ENCODE data around the gene MAPKAPK3.

MAPKAPK3 gene

GRCh38 chr3:50602595-50603191 lies 14.3 kb upstream of the MAPKAPK3 start:
- Histone ChIP-seq H3K9ac (ENCODE audit: low read length) (no peak overlapping the region), H3K36me3 (ENCODE audit: control insufficient read depth, insufficient read depth, low read length) (no peaks in the 10 kb centered on the region), H3K4me3 (ENCODE audit: low read depth, low read length) (no peak overlapping the region), H3K4me1 (ENCODE audit: control insufficient read depth, insufficient read depth, low read length) (0 out of 2 replicates have a peak, but pooled peaks cover 6% of the 10 kb centered on the region), H3K27me3 (ENCODE audit: control insufficient read depth, insufficient read depth, low read length) (no peaks in the 10 kb centered on the region), H3K9me3 (ENCODE audit: control insufficient read depth, insufficient read depth, low read depth, low read length) (no peaks in the 10 kb centered on the region), H3K27ac (ENCODE audit: low read depth, low read length) (no peak overlapping the region)

- Histone ChIP-seq H3K9me3 (ENCODE audit: control insufficient read depth, insufficient read depth, low read depth, low read length) (no peaks in the 10 kb centered on the region), H3K27me3 (ENCODE audit: control insufficient read depth, insufficient read depth, low read length) (no peaks in the 10 kb centered on the region), H3K9ac (ENCODE audit: low read length) (no peak overlapping the region), H3K4me1 (ENCODE audit: control insufficient read depth, insufficient read depth, low read length) (0 out of 2 replicates have a peak, but pooled peaks cover 6% of the 10 kb centered on the region), H3K27ac (ENCODE audit: low read depth, low read length) (no peak overlapping the region), H3K4me3 (ENCODE audit: low read depth, low read length) (no peak overlapping the region), H3K36me3 (ENCODE audit: control insufficient read depth, insufficient read depth, low read length) (no peaks in the 10 kb centered on the region)
These were observed 13.5 kb upstream of the MAPKAPK3 start for GRCh38 chr3:50603261-50604109.

GRCh38 chr3:50604110-50604621 lies 12.8 kb upstream of the MAPKAPK3 start:
- Histone ChIP-seq H3K27ac (ENCODE audit: low read depth, low read length) (no peak overlapping the region), H3K4me1 (ENCODE audit: control insufficient read depth, insufficient read depth, low read length) (0 out of 2 replicates have a peak, but pooled peaks cover 6% of the 10 kb centered on the region), H3K36me3 (ENCODE audit: control insufficient read depth, insufficient read depth, low read length) (no peaks in the 10 kb centered on the region), H3K9me3 (ENCODE audit: control insufficient read depth, insufficient read depth, low read depth, low read length) (no peaks in the 10 kb centered on the region), H3K4me3 (ENCODE audit: low read depth, low read length) (no peak overlapping the region), H3K9ac (ENCODE audit: low read length) (no peak overlapping the region), H3K27me3 (ENCODE audit: control insufficient read depth, insufficient read depth, low read length) (no peaks in the 10 kb centered on the region)

- no peaks in the 10 kb centered on the region for H3K9me3 ChIP-seq (ENCODE audit: control insufficient read depth, insufficient read depth, low read depth, low read length)
- H3K9ac ChIP-seq (ENCODE audit: low read length) = no peak overlapping the region
- 0 out of 2 replicates have a peak, but pooled peaks cover 6% of the 10 kb centered on the region for H3K4me1 ChIP-seq (ENCODE audit: control insufficient read depth, insufficient read depth, low read length)
- no peaks in the 10 kb centered on the region for H3K36me3 ChIP-seq (ENCODE audit: control insufficient read depth, insufficient read depth, low read length)
- H3K27me3 ChIP-seq (ENCODE audit: control insufficient read depth, insufficient read depth, low read length) = peaks cover 5% of the 10 kb centered on the region; the same call in 1 of the 2 replicates
- no peak overlapping the region for H3K27ac ChIP-seq (ENCODE audit: low read depth, low read length)
- no peak overlapping the region for H3K4me3 ChIP-seq (ENCODE audit: low read depth, low read length)
These were observed 12.0 kb upstream of the MAPKAPK3 start for GRCh38 chr3:50604628-50605588.

- no peak overlapping the region for H3K9ac ChIP-seq (ENCODE audit: low read length)
- no peaks in the 10 kb centered on the region for H3K36me3 ChIP-seq (ENCODE audit: control insufficient read depth, insufficient read depth, low read length)
- no peak overlapping the region for H3K27ac ChIP-seq (ENCODE audit: low read depth, low read length)
- H3K9me3 ChIP-seq (ENCODE audit: control insufficient read depth, insufficient read depth, low read depth, low read length) = no peaks in the 10 kb centered on the region
- H3K27me3 ChIP-seq (ENCODE audit: control insufficient read depth, insufficient read depth, low read length) = peaks cover 15% of the 10 kb centered on the region
- no peak overlapping the region for H3K4me3 ChIP-seq (ENCODE audit: low read depth, low read length)
- H3K4me1 ChIP-seq (ENCODE audit: control insufficient read depth, insufficient read depth, low read length) = peaks cover 6% of the 10 kb centered on the region; the same call in 1 of the 2 replicates
These were observed 11.0 kb upstream of the MAPKAPK3 start for GRCh38 chr3:50605901-50606326.

GRCh38 chr3:50606596-50606995 lies 10.4 kb upstream of the MAPKAPK3 start:
- no peak overlapping the region for H3K27ac ChIP-seq (ENCODE audit: low read depth, low read length)
- no peaks in the 10 kb centered on the region for H3K36me3 ChIP-seq (ENCODE audit: control insufficient read depth, insufficient read depth, low read length)
- no peak overlapping the region for H3K9ac ChIP-seq (ENCODE audit: low read length)
- no peaks in the 10 kb centered on the region for H3K9me3 ChIP-seq (ENCODE audit: control insufficient read depth, insufficient read depth, low read depth, low read length)
- no peak overlapping the region for H3K4me3 ChIP-seq (ENCODE audit: low read depth, low read length)
- peaks cover 19% of the 10 kb centered on the region for H3K27me3 ChIP-seq (ENCODE audit: control insufficient read depth, insufficient read depth, low read length)
- peaks cover 8% of the 10 kb centered on the region for H3K4me1 ChIP-seq (ENCODE audit: control insufficient read depth, insufficient read depth, low read length)

GRCh38 chr3:50607271-50608091 lies 9.5 kb upstream of the MAPKAPK3 start:
- H3K27ac ChIP-seq (ENCODE audit: low read depth, low read length) = no peak overlapping the region
- no peaks in the 10 kb centered on the region for H3K9me3 ChIP-seq (ENCODE audit: control insufficient read depth, insufficient read depth, low read depth, low read length)
- peaks cover 11% of the 10 kb centered on the region for H3K4me1 ChIP-seq (ENCODE audit: control insufficient read depth, insufficient read depth, low read length)
- no peak overlapping the region for H3K9ac ChIP-seq (ENCODE audit: low read length)
- H3K4me3 ChIP-seq (ENCODE audit: low read depth, low read length) = no peak overlapping the region
- H3K36me3 ChIP-seq (ENCODE audit: control insufficient read depth, insufficient read depth, low read length) = no peaks in the 10 kb centered on the region
- peaks cover 22% of the 10 kb centered on the region for H3K27me3 ChIP-seq (ENCODE audit: control insufficient read depth, insufficient read depth, low read length)

GRCh38 chr3:50608278-50608677 lies 8.7 kb upstream of the MAPKAPK3 start:
- peaks cover 11% of the 10 kb centered on the region for H3K4me1 ChIP-seq (ENCODE audit: control insufficient read depth, insufficient read depth, low read length)
- no peaks in the 10 kb centered on the region for H3K9me3 ChIP-seq (ENCODE audit: control insufficient read depth, insufficient read depth, low read depth, low read length)
- H3K36me3 ChIP-seq (ENCODE audit: control insufficient read depth, insufficient read depth, low read length) = no peaks in the 10 kb centered on the region
- H3K27me3 ChIP-seq (ENCODE audit: control insufficient read depth, insufficient read depth, low read length) = peaks cover 30% of the 10 kb centered on the region
- no peak overlapping the region for H3K9ac ChIP-seq (ENCODE audit: low read length)
- H3K27ac ChIP-seq (ENCODE audit: low read depth, low read length) = no peak overlapping the region
- no peak overlapping the region for H3K4me3 ChIP-seq (ENCODE audit: low read depth, low read length)

- Histone ChIP-seq H3K4me1 (ENCODE audit: control insufficient read depth, insufficient read depth, low read length) (peaks cover 11% of the 10 kb centered on the region), H3K9ac (ENCODE audit: low read length) (no peak overlapping the region), H3K27ac (ENCODE audit: low read depth, low read length) (no peak overlapping the region), H3K27me3 (ENCODE audit: control insufficient read depth, insufficient read depth, low read length) (peaks cover 37% of the 10 kb centered on the region), H3K36me3 (ENCODE audit: control insufficient read depth, insufficient read depth, low read length) (no peaks in the 10 kb centered on the region), H3K9me3 (ENCODE audit: control insufficient read depth, insufficient read depth, low read depth, low read length) (no peaks in the 10 kb centered on the region), H3K4me3 (ENCODE audit: low read depth, low read length) (no peak overlapping the region)
These were observed 7.7 kb upstream of the MAPKAPK3 start for GRCh38 chr3:50609071-50609762.
